HepG2 (cell line): ENCODE measurements around the gene E2F1. TPM values are rescaled to one million over a fixed set of nuclear protein-coding genes. Genes with fewer than 3 reads are reported as not detected.

Experiments
- ARID5B ChIP-seq: IDR thresholded peaks from 2 replicates; pipeline ENCODE4 v1.4.0; 2020; ENCODE audit warnings: mild to moderate bottlenecking, missing genetic modification reagents
- FOXA3 ChIP-seq: IDR thresholded peaks from 2 replicates; pipeline ENCODE4 v1.6.1; 2016; ENCODE audit warnings: missing genetic modification reagents, missing compliant biosample characterization
- ZFY ChIP-seq: sonication (generic); formaldehyde crosslinking; IDR thresholded peaks from 2 replicates; pipeline ENCODE4 v1.4.0; 2020; ENCODE audit warnings: missing genetic modification reagents
- ZNF431 ChIP-seq: sonication (generic); formaldehyde crosslinking; IDR thresholded peaks from 2 replicates; pipeline ENCODE4 v1.9.0; 2022; ENCODE audit warnings: missing genetic modification reagents, low read depth, mild to moderate bottlenecking, borderline replicate concordance
- ZNF781 ChIP-seq: sonication (generic); formaldehyde crosslinking; IDR thresholded peaks from 2 replicates; pipeline ENCODE4 v1.5.1; 2020; ENCODE audit warnings: borderline replicate concordance, mild to moderate bottlenecking, missing genetic modification reagents; ENCODE audit errors: not compliant biosample characterization
- polyA plus RNA-seq, 8 experiments: library from polyadenylated mRNA; depleted of rRNA in 3 of 8; stranded (reverse) in 7 of 8; unstranded in 1 of 8; fragments of >200 nt; fragmentation: Illumina TruSeq in 4 of 8; extraction: Trizol in 4 of 8; gene quantifications; 2 replicates each; pipeline versions ENCODE4 v1.2.1 to v1.2.3, GENCODE V29; 2011 to 2016; ENCODE audit warnings: low read depth in 4 of 8, missing spikeins in 1 of 8, mixed read lengths in 1 of 8; ENCODE audit not compliant: insufficient read depth in 1 of 8
- total RNA-seq, 5 experiments: library from RNA; depleted of rRNA; stranded (reverse); fragments of >200 nt; fragmentation: Illumina TruSeq; extraction: Trizol; gene quantifications; 2 replicates each; pipeline ENCODE4 v1.2.3, GENCODE V29; 2016; ENCODE audit warnings: low read depth in 1 of 5
- TF ChIP-seq, protein P1 (sequence below): sonication (generic); formaldehyde crosslinking; IDR thresholded peaks from 2 replicates; pipeline ENCODE4; 2020; ENCODE audit warnings: missing genetic modification reagents, mild to moderate bottlenecking, borderline replicate concordance

The E2F1 gene
- total and polyA plus RNA-seq, 2 of the 13 experiments (the other 11 are each of a cell fraction or from before 2014, with no cell fraction given), result 25.5 to 39.4 TPM

GRCh38 chr20:33670715-33671499 lies 15.3 kb downstream of the E2F1 start (continued):
- TF ChIP-seq ARID5B (CRISPR knock-in tag) (0 out of 2 replicates have a peak, but pooled peaks have one; percentile 25), ZFY (CRISPR knock-in tag) (peak; percentile 28; the same call in 1 of the 2 replicates), ZNF431 (CRISPR knock-in tag) (0 out of 2 replicates have a peak, but pooled peaks have one; percentile 26), FOXA3 (CRISPR knock-in tag) (0 out of 2 replicates have a peak, but pooled peaks have one; percentile 4), ZNF781 (peak; percentile 7)
- TF ChIP-seq, protein P1, sequence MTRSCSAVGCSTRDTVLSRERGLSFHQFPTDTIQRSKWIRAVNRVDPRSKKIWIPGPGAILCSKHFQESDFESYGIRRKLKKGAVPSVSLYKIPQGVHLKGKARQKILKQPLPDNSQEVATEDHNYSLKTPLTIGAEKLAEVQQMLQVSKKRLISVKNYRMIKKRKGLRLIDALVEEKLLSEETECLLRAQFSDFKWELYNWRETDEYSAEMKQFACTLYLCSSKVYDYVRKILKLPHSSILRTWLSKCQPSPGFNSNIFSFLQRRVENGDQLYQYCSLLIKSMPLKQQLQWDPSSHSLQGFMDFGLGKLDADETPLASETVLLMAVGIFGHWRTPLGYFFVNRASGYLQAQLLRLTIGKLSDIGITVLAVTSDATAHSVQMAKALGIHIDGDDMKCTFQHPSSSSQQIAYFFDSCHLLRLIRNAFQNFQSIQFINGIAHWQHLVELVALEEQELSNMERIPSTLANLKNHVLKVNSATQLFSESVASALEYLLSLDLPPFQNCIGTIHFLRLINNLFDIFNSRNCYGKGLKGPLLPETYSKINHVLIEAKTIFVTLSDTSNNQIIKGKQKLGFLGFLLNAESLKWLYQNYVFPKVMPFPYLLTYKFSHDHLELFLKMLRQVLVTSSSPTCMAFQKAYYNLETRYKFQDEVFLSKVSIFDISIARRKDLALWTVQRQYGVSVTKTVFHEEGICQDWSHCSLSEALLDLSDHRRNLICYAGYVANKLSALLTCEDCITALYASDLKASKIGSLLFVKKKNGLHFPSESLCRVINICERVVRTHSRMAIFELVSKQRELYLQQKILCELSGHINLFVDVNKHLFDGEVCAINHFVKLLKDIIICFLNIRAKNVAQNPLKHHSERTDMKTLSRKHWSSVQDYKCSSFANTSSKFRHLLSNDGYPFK (CRISPR knock-in tag), result peak; percentile 46; the same call in 1 of the 2 replicates
